ENCODE data around the gene LYRM2.

LYRM2 gene

DNA sequence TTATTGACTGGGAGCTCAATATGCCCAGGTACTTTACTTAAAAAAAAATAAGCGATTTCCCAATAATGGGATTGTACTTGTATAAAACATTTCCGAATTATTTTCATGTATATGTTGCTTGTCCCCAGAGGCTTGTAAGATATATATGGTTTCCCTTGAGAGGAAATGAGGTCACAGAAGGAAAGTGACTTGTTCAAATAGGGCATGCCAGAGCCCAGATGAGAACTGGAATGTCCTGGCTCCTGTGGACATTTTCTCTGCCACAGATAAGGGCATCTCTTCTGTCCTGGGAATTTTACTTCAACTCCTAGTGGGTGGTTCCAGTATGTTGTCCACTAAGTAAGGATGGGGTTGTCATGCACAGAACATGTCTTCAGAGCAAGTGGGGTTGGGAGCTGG lies 63.0 kb downstream of the LYRM2 start:
- Histone ChIP-seq H3K36me3 (ENCODE audit: control insufficient read depth, insufficient read depth, low read length) (no peaks in the 10 kb centered on the region), H3K27ac (ENCODE audit: low read depth, low read length, severe bottlenecking) (no peak overlapping the region), H3K9me3 (ENCODE audit: control insufficient read depth, low read length) (no peaks in the 10 kb centered on the region), H3K4me1 (ENCODE audit: control insufficient read depth, insufficient read depth, low read length, poor library complexity, severe bottlenecking) (no peaks in the 10 kb centered on the region), H3K4me3 (ENCODE audit: extremely low read depth, insufficient read depth, low read length, poor library complexity, severe bottlenecking) (no peak overlapping the region)
- 100% methylated on average over 2 of the region's 2 CpGs; no CpG with 5 or more reads in 1 of the 2 experiments for WGBS, 2 experiments (ENCODE audit: insufficient coverage in 2 of 2)

GRCh38 chr6:89574910-89575561 lies 63.5 kb downstream of the LYRM2 start:
- Histone ChIP-seq H3K9me3 (ENCODE audit: control insufficient read depth, low read length) (no peaks in the 10 kb centered on the region), H3K36me3 (ENCODE audit: control insufficient read depth, insufficient read depth, low read length) (no peaks in the 10 kb centered on the region), H3K27ac (ENCODE audit: low read depth, low read length, severe bottlenecking) (peak overlapping the region; percentile 4), H3K4me1 (ENCODE audit: control insufficient read depth, insufficient read depth, low read length, poor library complexity, severe bottlenecking) (no peaks in the 10 kb centered on the region), H3K4me3 (ENCODE audit: extremely low read depth, insufficient read depth, low read length, poor library complexity, severe bottlenecking) (no peak overlapping the region)
- 94 to 100% methylated on average over 1 to 2 of the region's 2 CpGs for WGBS, 2 experiments (ENCODE audit: insufficient coverage in 2 of 2)

DNA sequence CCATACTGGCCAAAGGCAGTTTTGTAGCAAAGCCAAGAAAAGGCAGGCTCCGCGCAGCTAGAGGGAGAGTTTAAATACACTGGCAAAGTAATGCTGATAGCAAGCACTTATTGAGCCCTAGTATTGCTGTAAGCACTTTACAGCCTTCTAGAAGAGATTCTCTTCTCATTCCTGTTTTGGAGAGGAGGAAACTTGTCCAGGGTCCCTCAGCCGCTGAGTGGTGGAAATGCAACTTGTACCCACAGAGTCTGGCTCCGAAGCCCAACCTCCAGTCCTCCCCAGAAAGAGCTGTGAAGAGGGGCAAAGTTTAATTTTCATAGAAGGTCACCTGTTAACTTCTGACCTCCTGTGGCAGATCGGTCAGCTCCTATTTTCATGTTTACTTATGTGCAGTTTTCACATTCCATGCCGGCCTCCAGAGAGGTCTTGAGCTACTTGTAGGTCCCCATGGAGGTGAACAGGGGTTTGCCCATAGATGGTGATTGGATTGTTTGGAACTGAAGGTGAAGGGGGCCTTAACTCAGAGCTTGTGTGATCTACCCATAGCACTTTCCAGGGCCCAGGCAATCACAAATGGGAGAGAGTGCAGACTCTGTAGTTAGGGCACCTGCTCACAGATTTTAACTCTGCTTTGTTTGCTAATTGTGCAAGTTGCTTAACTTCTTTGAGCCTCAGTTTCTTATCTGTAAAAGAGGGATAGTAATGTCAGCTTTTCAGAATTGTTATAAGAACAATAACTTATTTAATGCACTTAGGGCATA lies 70.7 kb downstream of the LYRM2 start:
- peaks cover 49% of the 10 kb centered on the region for H3K4me1 ChIP-seq (ENCODE audit: control insufficient read depth, insufficient read depth, low read length, poor library complexity, severe bottlenecking)
- H3K4me3 ChIP-seq (ENCODE audit: extremely low read depth, insufficient read depth, low read length, poor library complexity, severe bottlenecking): no peak overlapping the region
- WGBS, 2 experiments (ENCODE audit: insufficient coverage in 2 of 2): 97 to 98% methylated on average over 6 of the region's 6 CpGs
- H3K36me3 ChIP-seq (ENCODE audit: control insufficient read depth, insufficient read depth, low read length): peaks cover 4% of the 10 kb centered on the region
- peak overlapping the region; percentile 76 for H3K27ac ChIP-seq (ENCODE audit: low read depth, low read length, severe bottlenecking)
- H3K9me3 ChIP-seq (ENCODE audit: control insufficient read depth, low read length): no peaks in the 10 kb centered on the region

GRCh38 chr6:89566930-89567629 lies 71.5 kb downstream of the LYRM2 start:
- Histone ChIP-seq H3K4me3 (ENCODE audit: extremely low read depth, insufficient read depth, low read length, poor library complexity, severe bottlenecking) (no peak overlapping the region), H3K9me3 (ENCODE audit: control insufficient read depth, low read length) (no peaks in the 10 kb centered on the region), H3K4me1 (ENCODE audit: control insufficient read depth, insufficient read depth, low read length, poor library complexity, severe bottlenecking) (peaks cover 56% of the 10 kb centered on the region), H3K36me3 (ENCODE audit: control insufficient read depth, insufficient read depth, low read length) (peaks cover 4% of the 10 kb centered on the region), H3K27ac (ENCODE audit: low read depth, low read length, severe bottlenecking) (peak overlapping the region; percentile 76)
- WGBS, 2 experiments (ENCODE audit: insufficient coverage in 2 of 2): 89 to 96% methylated on average over 13 to 16 of the region's 16 CpGs

GRCh38 chr6:89566008-89566800 lies 72.3 kb downstream of the LYRM2 start:
- Histone ChIP-seq H3K9me3 (ENCODE audit: control insufficient read depth, low read length) (no peaks in the 10 kb centered on the region), H3K4me1 (ENCODE audit: control insufficient read depth, insufficient read depth, low read length, poor library complexity, severe bottlenecking) (peaks cover 65% of the 10 kb centered on the region), H3K4me3 (ENCODE audit: extremely low read depth, insufficient read depth, low read length, poor library complexity, severe bottlenecking) (no peak overlapping the region), H3K36me3 (ENCODE audit: control insufficient read depth, insufficient read depth, low read length) (peaks cover 4% of the 10 kb centered on the region), H3K27ac (ENCODE audit: low read depth, low read length, severe bottlenecking) (peak overlapping the region; percentile 87)
- WGBS, 2 experiments (ENCODE audit: insufficient coverage in 2 of 2): 94 to 95% methylated on average over 4 to 7 of the region's 10 CpGs

GRCh38 chr6:89564752-89565427 lies 73.7 kb downstream of the LYRM2 start:
- Histone ChIP-seq H3K4me3 (ENCODE audit: extremely low read depth, insufficient read depth, low read length, poor library complexity, severe bottlenecking) (no peak overlapping the region), H3K4me1 (ENCODE audit: control insufficient read depth, insufficient read depth, low read length, poor library complexity, severe bottlenecking) (peaks cover 71% of the 10 kb centered on the region), H3K27ac (ENCODE audit: low read depth, low read length, severe bottlenecking) (peak overlapping the region; percentile 87), H3K9me3 (ENCODE audit: control insufficient read depth, low read length) (no peaks in the 10 kb centered on the region), H3K36me3 (ENCODE audit: control insufficient read depth, insufficient read depth, low read length) (peaks cover 4% of the 10 kb centered on the region)
- 78 to 79% methylated on average over 5 of the region's 8 CpGs for WGBS, 2 experiments (ENCODE audit: insufficient coverage in 2 of 2)

GRCh38 chr6:89563866-89564265 lies 74.7 kb downstream of the LYRM2 start:
- Histone ChIP-seq H3K4me1 (ENCODE audit: control insufficient read depth, insufficient read depth, low read length, poor library complexity, severe bottlenecking) (peaks cover 71% of the 10 kb centered on the region), H3K4me3 (ENCODE audit: extremely low read depth, insufficient read depth, low read length, poor library complexity, severe bottlenecking) (no peak overlapping the region), H3K36me3 (ENCODE audit: control insufficient read depth, insufficient read depth, low read length) (no peaks in the 10 kb centered on the region), H3K27ac (ENCODE audit: low read depth, low read length, severe bottlenecking) (no peak overlapping the region), H3K9me3 (ENCODE audit: control insufficient read depth, low read length) (no peaks in the 10 kb centered on the region)
- WGBS, 2 experiments (ENCODE audit: insufficient coverage in 2 of 2): 100% methylated on average over 1 of the region's 1 CpG

GRCh38 chr6:89562093-89562973 lies 76.2 kb downstream of the LYRM2 start:
- Histone ChIP-seq H3K4me3 (ENCODE audit: extremely low read depth, insufficient read depth, low read length, poor library complexity, severe bottlenecking) (no peak overlapping the region), H3K27ac (ENCODE audit: low read depth, low read length, severe bottlenecking) (peak overlapping the region; percentile 74), H3K9me3 (ENCODE audit: control insufficient read depth, low read length) (peaks cover 4% of the 10 kb centered on the region), H3K36me3 (ENCODE audit: control insufficient read depth, insufficient read depth, low read length) (no peaks in the 10 kb centered on the region), H3K4me1 (ENCODE audit: control insufficient read depth, insufficient read depth, low read length, poor library complexity, severe bottlenecking) (peaks cover 66% of the 10 kb centered on the region)
- WGBS, 2 experiments (ENCODE audit: insufficient coverage in 2 of 2): 62 to 73% methylated on average over 17 to 20 of the region's 21 CpGs

DNA sequence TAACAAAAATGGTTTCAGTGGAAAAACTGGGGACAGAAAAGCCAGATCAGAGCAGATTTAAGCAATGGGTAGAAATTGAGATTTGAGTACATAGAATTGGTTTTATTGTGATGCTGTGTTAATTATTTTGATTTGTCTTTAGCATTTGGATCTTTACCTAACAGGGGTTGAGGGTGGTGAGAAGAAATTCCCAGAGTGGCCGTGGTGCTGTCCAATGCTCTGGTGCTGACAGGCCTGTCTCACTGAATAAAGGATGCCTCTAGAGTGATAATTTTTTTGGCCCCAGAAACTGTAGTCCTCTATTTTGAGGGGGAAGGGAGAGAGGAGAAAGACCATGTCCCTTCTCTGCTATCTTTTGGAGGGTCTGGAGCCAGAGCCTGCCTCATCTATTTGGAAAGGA lies 79.1 kb downstream of the LYRM2 start:
- no peaks in the 10 kb centered on the region for H3K36me3 ChIP-seq (ENCODE audit: control insufficient read depth, insufficient read depth, low read length)
- H3K4me1 ChIP-seq (ENCODE audit: control insufficient read depth, insufficient read depth, low read length, poor library complexity, severe bottlenecking): peaks cover 38% of the 10 kb centered on the region
- peaks cover 12% of the 10 kb centered on the region for H3K9me3 ChIP-seq (ENCODE audit: control insufficient read depth, low read length)
- no peak overlapping the region for H3K4me3 ChIP-seq (ENCODE audit: extremely low read depth, insufficient read depth, low read length, poor library complexity, severe bottlenecking)
- no peak overlapping the region for H3K27ac ChIP-seq (ENCODE audit: low read depth, low read length, severe bottlenecking)
- WGBS, 2 experiments (ENCODE audit: insufficient coverage in 2 of 2): 88 to 90% methylated on average over 1 of the region's 1 CpG

Data from mesodermal cell (in vitro differentiated cells).